IPS DF 19.7 (cell line): ENCODE measurements around the gene DLX5.

Experiments used
- DNase-seq: peaks from one replicate; pipeline ENCODE4 v3.0.0-alpha.2; 2013; ENCODE audit warnings: low read depth, low spot score

DLX5 gene

DNA sequence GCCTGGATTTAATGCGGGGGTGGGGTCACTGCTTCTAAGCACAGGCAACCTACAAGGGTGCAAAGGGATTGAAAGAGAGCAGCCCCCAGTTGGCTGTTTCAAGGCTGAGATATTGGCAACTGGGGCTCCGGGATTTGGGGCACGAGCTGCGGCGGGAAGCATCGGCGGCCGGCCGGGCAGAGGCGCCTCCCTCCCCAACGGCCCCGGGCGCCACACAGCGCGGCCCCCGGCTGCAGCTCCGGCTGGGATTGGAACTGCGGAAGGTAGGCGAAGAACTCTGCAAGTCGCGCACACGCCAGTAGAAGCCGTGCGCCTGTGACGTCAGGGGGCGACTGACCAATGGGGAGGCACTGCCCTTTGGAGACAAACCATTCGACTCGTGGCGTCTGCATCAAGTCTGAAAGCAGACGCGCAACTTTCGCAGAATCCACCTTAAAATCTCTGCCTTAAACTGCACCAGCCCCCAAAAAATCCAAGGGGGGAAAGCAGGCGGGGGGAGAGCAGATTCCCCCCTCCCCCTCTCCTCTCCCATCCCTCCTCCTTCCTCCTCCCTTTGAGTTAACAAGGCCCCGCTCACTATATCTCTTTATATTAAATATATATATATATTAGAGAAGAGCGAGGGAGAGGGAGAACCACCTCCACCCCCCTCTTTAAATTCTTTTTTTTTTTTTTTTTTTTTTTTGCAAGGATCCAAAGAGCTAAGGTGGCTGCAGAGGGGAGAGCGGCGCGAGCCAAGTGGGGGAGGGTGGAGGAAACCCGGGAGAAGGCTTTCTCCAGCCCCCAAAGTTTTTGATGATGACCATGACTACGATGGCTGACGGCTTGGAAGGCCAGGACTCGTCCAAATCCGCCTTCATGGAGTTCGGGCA is 19.2 kb downstream of the DLX5 start, which contains the start of gene DLX6:
DLX6 (plus strand) TSS at position 371 of the 872 bp plus-strand sequence; CDS start at position 796, 425 bp downstream.
- DNase-seq = no peak

DNA sequence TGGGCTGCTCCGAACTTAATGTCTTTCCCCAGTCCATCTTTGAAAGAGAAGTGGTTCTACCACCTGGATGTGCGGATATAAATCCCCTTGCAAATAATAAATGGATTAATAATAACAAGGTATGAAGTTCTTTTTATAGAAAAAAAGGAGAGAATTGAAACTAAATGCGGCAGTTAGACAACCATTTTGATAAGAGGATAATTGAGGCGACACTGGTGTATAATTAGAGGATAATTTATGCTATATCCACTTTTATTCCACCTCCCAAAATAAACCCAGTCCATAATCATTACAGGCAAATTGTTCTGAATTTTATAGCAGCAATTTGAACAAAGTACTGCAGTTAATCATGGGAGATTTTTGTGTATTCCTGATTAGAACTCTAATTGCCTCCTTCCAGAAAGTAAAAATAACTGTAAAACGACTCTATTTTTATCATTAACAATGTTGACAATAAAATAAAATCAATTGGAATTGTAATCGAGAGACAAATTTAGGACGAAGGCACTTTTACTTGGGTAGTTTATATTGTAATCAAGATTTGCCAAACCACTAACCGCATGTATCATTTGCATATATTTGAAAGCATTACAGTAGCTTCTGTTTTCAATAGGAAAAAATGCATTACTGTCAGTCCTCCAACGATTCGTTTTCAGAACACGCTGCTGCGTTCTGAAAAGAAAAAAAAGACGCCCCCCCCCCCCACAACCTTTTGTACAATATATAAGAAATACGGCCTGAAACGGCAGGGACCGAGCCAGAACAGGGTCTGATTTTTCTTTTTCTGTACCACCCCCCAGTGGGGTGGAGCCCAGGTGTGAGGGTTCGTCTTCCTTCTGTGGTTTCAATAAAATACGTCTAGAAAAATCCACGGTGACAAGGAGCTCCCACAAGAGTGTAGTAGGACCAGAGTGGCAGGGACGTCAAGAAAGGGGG is 20.1 kb downstream of the DLX5 start:
- no peak for DNase-seq

DNA sequence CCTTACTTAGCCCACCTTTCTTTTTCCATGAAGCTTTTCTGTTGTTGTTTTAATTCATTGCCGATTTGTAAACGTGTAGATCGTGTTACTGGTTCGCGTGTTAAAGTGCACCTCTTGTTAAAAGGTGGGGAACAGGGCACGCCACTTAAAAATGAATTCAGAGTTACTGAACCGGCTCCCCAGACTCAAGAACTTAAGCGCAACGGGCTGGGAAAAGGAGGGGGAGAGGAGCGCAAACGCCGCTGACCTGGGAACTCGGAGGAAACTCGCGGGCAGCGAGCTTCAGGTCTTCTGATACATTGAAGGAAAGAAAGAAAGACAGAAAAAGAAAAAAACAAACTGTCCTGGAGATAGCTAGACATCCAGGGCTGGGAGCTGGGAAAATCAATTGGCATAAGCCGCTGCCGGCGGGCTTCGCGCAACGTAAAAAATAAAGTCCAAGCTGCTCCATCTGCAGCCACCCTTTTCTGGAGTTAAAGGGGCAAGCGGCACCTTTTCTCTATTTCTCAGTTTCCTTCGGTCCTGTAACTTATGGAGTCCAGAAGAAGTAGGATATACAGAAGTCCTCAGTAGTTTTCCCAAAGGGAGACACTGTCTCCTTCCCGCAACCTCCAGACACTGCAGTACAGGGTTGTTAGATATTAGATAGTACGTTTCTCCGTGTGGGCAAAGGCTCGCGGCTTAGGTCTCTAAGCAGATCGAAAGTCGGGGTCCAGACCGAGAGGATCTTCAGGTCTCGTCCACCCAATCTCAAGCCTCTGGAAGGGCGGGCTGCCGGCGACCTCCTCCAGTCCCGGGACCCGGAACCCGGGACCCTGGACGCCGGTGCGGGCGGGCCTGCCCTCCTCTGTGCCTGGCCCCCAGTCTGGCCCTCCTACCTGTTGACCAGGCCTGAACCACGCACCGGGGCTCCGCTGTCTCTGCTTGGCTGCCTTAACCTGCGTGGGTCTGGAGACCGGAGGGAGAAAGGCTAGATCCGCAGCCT is 21.1 kb downstream of the DLX5 start:
- DNase-seq = no peak

GRCh38 chr7:97002555-97003261 is 21.9 kb downstream of the DLX5 start:
- no peak for DNase-seq

DNA sequence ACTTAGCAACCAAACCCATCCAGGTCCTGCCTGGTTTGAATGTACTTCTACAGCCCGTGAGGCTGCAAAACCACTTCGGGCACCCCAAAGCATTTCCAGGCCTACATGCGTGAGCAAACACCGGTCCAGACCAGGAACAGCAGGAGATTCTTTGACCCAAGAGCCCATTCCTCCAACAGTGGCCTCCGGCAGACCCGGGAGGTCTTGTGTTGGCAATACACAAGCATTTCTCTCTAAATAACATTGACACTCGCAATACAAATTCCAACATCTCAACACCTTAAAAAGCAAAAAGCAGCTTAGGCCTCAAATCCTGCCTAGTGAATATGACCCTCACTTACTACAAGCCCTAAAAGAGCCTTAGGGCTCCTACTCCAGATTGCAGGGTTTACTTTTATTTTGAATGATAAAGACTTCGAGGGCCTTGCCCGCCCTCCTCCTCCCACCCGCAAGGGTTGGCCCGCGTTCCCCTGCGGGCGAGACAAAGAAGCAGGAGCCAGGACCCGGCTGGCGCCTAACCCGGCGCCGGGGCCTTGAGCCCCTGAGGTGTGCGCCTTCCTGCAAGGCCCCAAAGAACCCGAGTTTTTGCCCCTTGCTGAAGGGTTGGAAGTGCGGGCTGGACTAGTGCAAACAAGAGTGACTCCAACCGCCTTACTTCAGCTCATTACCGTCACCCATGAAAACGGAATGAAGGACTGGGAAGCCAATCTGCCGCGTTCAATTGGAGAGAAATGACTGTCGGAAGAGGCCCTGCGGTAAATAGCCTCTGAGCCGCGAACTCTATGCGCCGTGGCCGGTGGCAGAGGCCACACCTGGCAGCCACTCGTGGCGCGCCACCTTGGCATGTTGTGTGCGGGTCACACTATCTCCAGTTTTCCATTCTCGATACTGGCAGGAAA is 22.7 kb downstream of the DLX5 start:
- DNase-seq = no peak

DNA sequence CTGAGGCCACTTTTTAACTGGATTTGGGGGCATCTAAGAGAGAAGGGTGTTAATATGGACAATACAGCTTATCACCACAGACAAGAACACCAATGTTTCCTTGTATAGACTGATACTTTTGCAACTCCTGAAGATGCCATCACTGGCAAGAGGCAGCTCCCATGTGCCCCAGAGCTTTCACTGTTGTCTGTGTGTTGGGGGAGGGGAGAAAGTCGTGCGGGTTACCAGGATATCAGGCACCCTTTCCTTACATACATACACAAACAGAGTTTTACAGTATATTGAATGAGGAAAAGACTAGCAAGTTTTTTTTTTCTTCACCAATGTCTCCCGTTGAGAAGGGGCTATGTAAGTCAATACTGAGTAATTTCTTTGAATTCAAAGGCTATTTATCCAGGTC is 23.4 kb downstream of the DLX5 start:
- DNase-seq = no peak

DNA sequence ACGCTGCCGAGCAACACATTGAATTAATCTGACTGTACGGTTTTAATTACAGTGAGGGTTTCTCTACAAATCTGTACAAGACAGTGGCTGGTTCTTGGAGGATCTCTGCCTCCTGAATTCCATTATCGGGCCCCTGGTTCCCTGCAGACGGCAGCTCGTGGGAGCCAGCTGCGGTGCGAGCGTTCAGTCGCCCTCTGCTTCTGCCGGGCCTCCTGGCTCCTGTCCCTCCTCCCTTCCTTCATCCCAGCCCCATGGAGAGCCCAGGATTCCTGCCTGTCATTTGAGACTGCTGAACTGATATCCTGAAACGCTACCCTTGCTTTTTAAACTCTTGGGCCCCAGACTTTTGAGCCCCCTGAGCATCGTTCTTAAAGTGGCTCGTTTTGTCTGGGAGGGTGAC is 25.9 kb downstream of the DLX5 start:
- DNase-seq = no peak

GRCh38 chr7:96998333-96998732 is 26.3 kb downstream of the DLX5 start:
- DNase-seq = no peak

- no peak for DNase-seq
These were observed 27.1 kb downstream of the DLX5 start for GRCh38 chr7:96997512-96998032.

DNA sequence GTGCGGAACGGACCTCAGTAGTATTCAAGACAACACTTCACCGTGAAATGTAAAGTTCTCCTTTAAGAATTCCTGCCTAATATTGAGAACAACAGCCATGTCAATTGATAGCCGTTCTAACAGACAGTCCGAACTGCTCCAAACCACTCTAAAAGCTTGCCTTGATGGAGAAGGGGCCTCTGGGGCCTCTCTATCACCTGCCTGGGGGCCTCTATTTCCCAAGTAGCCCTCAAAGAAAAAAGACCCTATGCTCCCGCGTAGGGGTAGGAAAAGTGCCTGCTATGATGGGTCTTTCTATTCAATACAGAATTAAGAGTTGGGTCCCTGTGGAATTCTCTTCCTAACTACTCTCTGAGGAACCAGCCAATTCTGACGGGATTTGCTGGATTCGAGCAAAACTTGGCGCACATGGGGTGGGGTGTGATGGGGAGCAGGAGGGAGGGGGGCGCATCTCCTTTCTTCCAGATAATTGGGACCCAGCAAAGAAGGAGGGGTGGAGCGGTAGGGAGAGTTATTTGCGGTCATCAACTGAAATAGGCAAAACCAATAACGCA is 27.6 kb downstream of the DLX5 start:
- DNase-seq = no peak

- DNase-seq = no peak
These were observed 28.3 kb downstream of the DLX5 start for GRCh38 chr7:96996111-96996957.

GRCh38 chr7:96995406-96996110 is 29.1 kb downstream of the DLX5 start:
- DNase-seq = no peak

DNA sequence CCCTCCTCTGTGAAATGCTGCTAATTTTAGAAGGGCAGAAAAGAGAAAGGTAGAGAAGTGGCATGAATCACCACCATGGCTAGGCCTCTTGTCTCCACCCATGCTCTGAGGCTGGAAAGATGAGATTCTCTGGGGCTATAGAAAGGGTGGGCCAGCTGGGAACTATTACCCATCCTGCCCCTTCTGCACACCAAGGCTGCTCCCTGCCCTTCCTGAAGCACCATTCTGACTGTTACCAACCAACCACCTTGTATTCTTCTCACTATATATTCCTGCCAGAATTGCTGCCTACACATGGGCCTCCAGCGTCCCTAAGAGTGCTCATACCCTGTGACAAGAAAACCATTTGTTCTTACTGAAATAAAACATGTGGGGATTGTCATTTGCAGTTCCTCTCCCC is 30.7 kb downstream of the DLX5 start:
- no peak for DNase-seq

DNA sequence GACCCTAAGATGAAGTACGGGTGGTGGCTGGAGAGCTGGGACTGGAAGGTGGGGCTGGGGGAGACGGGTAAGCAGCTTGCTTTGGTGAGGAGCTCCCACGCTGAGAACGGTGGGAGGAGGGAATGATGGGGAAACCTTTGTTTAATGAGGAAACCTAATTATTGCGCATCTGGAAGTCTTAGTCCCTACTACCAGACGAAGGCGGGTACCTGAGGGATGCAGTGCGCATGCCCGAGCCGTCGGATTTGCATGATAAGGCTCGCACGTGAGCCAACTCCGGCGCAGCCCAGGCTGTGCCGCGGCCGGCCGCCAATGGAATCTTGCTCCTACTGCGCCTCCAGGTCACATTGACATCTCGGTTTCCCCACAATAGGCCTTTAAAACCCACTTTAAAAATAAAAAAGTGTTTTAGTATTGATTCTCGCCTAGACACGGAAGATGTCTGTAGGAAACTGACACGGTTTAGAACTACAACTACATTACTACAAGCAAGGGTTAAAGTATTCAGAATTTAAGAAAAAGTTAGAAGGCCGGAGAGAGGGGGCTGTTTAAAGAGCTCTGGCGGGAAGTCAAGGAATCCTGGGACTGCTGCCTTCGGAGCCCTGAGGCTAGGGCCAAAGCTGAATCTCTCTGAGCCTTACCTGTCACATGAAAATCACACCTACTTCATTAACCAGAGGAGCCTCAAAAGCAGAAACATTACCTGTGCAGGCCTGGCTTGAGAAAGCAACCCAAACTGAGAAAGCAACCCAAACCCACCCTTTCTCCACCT is 31.4 kb downstream of the DLX5 start:
- DNase-seq = no peak

DNA sequence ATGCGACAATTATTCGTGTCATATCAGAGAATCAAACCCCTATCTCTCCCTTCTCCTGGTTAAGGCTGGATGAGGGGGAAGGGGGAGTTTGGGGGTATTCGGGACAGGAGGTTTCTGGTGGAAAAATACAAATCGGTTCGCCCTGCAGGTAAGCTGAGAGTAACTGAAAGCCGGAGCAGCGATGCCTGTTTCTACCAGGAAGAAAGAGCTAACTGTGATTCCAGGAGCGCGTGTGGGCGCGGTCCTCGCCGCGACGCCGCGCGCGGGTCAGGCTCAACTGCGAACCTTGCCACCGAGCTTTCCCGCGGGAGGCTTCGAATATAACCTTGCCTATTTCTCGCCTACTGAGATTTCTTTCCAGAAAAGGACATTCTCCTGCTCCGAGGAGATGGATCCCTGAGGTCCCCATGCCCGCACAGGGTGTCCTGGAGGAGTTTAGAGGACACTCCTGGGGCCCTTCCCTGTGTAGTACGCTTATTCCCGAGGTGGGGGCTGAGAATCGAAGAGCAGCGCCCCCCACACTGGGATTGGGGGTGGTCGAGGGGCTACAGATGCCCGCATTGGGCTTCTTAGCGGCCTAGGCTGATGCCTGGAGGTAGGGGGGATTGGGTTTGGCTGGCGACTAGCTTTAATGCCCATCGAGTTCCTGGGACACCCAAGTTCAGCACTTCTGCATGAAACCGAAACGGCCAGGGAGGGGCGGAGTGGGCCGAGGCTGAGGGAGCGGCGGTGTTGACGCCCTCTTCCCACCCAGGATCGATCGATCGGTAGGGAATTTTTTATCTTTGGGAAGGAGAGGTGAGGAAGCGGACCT is 32.2 kb downstream of the DLX5 start:
- DNase-seq = no peak
